Right atrium auricular region (tissue), 2 donors: ENCODE results near the gene CACNA1C. TPM values are rescaled to one million over a fixed set of nuclear protein-coding genes. Genes with fewer than 3 reads are reported as not detected.
A peak's percentile ranks its signal among the peaks of the same experiment; 100 is the strongest.

Source experiments
- DNase-seq: peaks from one replicate; pipeline ENCODE4 v3.0.0-alpha.2; 2019; ENCODE audit warnings: low spot score
- H3K27ac ChIP-seq, 2 donors: fragments of 200-600 bp; sonication (generic); 1 replicate in 1 of 2; 2 replicates in 1 of 2; pipeline ENCODE4 v1.5.1; 2016 to 2019
- H3K27me3 ChIP-seq, 2 donors: fragments of 200-600 bp; sonication (generic); one replicate each; pipeline versions ENCODE4 v1.5.1 to v1.6.0; 2017 to 2019
- H3K36me3 ChIP-seq: fragments of 200-600 bp; sonication (generic); one replicate; pipeline ENCODE4 v1.5.1; 2016
- H3K4me1 ChIP-seq, 2 donors: fragments of 200-600 bp; sonication (generic); one replicate each; pipeline versions ENCODE4 v1.5.1 to v1.6.0; 2017 to 2019
- H3K4me3 ChIP-seq, 2 donors: fragments of 200-600 bp; sonication (generic); 1 replicate in 1 of 2; 2 replicates in 1 of 2; pipeline ENCODE4 v1.5.1; 2017 to 2019; ENCODE audit warnings: mild to moderate bottlenecking in 1 of 2, moderate library complexity in 1 of 2
- H3K9me3 ChIP-seq, 2 donors: fragments of 200-600 bp; sonication (generic); one replicate each; pipeline ENCODE4 v1.5.1; 2019
- CTCF ChIP-seq, 2 donors: fragments of 200-600 bp; sonication (generic); IDR thresholded peaks; one replicate each; pipeline ENCODE4 v1.5.1; 2019; ENCODE audit warnings: antibody characterized with exemption in 2 of 2
- total RNA-seq, 2 donors: library from RNA; depleted of rRNA; stranded (reverse); fragments of >200 nt; gene quantifications; one replicate each; pipeline ENCODE4 v1.1.0, GENCODE V29; 2016

CACNA1C gene
- total RNA-seq, 2 donors from 2014 or later, result 83.1 to 93.6 TPM

DNA sequence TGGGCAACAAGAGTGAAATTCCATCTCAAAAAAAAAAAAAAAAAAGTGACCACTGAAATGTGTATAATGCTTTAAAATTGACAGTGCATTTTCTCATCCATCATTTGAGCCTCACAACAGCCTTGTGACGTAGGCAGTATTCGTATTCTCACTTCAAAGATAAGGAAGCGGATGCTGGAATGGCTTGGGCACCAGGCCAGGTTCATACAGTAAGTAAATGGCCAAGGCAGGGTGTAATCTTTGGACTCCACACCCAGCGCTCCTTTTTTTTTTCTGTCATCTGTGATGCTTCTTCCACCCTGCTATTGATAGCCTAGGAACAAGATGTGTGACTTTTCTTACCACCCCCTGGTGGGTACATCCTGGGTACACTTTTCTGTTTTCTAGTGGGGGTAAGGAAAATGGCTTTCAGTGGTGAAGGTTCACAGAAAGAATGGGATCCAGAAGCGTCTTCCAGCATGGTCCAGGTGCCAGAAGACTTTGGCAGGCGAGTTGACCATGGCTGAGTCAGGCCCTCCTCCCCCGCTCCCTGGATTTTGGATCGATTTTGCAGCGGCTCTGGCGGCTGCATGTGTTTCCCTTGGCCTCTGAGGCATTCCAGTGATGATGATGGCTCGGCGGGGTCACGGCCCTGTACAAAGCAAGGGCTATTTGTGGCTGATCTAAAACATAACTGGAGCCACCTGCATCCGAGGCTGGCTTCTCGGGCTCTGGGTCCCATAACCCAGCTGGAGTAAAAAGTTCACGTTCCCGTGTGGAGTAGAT, 110.6 kb downstream of the CACNA1C start:
- H3K4me1 ChIP-seq, result peaks cover 0 to 42% of the 10 kb centered on the region in 2 donors
- H3K4me3 ChIP-seq, result no peak overlapping the region
- peaks cover 12% of the 10 kb centered on the region for H3K36me3 ChIP-seq
- H3K27me3 ChIP-seq, result no peaks in the 10 kb centered on the region
- no peak for TF ChIP-seq CTCF (IDR thresholded peaks at IDR 0.05)
- H3K27ac ChIP-seq, result peak overlapping the region; percentile 76
- H3K9me3 ChIP-seq, result peaks cover 0 to 15% of the 10 kb centered on the region in 2 donors
- peak; percentile 97 for DNase-seq

DNA sequence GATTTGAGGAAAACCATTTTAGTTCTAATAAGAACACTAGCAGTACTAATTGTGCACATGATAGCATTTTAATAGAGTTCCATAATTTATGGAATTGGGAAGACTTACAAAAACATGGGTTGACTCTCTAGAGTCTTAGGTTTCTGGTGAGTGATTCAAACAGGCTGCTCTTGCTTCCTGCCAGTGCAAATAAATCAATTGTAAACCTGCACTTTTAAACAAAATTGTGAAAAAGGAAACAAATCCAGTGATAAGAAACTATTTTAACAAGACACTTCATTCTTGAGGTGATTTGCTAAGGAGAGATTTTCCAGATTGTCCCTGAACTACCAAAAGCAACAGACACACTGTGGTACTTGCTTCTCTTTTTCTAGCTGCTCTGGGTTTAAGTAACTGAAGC, 112.2 kb downstream of the CACNA1C start:
- peak overlapping the region; percentile 76 for H3K27ac ChIP-seq
- no peak for DNase-seq
- peaks cover 12% of the 10 kb centered on the region for H3K36me3 ChIP-seq
- H3K4me3 ChIP-seq, result no peak overlapping the region
- H3K9me3 ChIP-seq, result peaks cover 0 to 15% of the 10 kb centered on the region in 2 donors
- peaks cover 0 to 59% of the 10 kb centered on the region in 2 donors for H3K4me1 ChIP-seq
- TF ChIP-seq CTCF (IDR thresholded peaks at IDR 0.05), result no peak
- no peaks in the 10 kb centered on the region for H3K27me3 ChIP-seq

- H3K27me3 ChIP-seq, result no peaks in the 10 kb centered on the region
- no peak for TF ChIP-seq CTCF (IDR thresholded peaks at IDR 0.05)
- peaks cover 12% of the 10 kb centered on the region for H3K36me3 ChIP-seq
- DNase-seq, result no peak
- H3K27ac ChIP-seq, result no peak overlapping the region
- H3K4me1 ChIP-seq, result peaks cover 0 to 60% of the 10 kb centered on the region in 2 donors
- peaks cover 0 to 15% of the 10 kb centered on the region in 2 donors for H3K9me3 ChIP-seq
- H3K4me3 ChIP-seq, result no peak overlapping the region
Measured at GRCh38 chr12:2165927-2166326, 113.1 kb downstream of the CACNA1C start.

- no peaks in the 10 kb centered on the region for H3K27me3 ChIP-seq
- H3K4me3 ChIP-seq, result no peak overlapping the region
- H3K27ac ChIP-seq, result no peak overlapping the region
- peaks cover 0 to 60% of the 10 kb centered on the region in 2 donors for H3K4me1 ChIP-seq
- no peak for TF ChIP-seq CTCF (IDR thresholded peaks at IDR 0.05)
- peaks cover 0 to 15% of the 10 kb centered on the region in 2 donors for H3K9me3 ChIP-seq
- no peak for DNase-seq
- H3K36me3 ChIP-seq, result peaks cover 12% of the 10 kb centered on the region
Measured at GRCh38 chr12:2166696-2167095, 113.9 kb downstream of the CACNA1C start.

- Histone ChIP-seq H3K4me3 (no peak overlapping the region), H3K36me3 (peaks cover 12% of the 10 kb centered on the region), H3K9me3 (peaks cover 0 to 15% of the 10 kb centered on the region in 2 donors), H3K4me1 (peaks cover 0 to 60% of the 10 kb centered on the region in 2 donors), H3K27me3 (no peaks in the 10 kb centered on the region), H3K27ac (no peak overlapping the region)
- DNase-seq, result no peak
- no peak for TF ChIP-seq CTCF (IDR thresholded peaks at IDR 0.05)
Measured at GRCh38 chr12:2167231-2167630, 114.4 kb downstream of the CACNA1C start.
